HG02840 (cell line): ENCODE results near the gene ATP5PD.

Source experiments
- ATAC-seq: cut with Tn5 transposase; IDR thresholded peaks from one replicate; pipeline ENCODE4 v1.9.1; 2021; ENCODE audit warnings: mild to moderate bottlenecking, moderate library complexity, moderate number of reproducible peaks; ENCODE audit not compliant: unreplicated experiment, low FRiP score

ATP5PD gene

GRCh38 chr17:75046407-75047289 is at the start of gene ATP5PD, which contains the start of gene KCTD2:
ATP5PD (minus strand) TSS chr17:75046969; CDS start chr17:75042650, 4,319 bp downstream.
KCTD2 (plus strand) TSS chr17:75047225; CDS start chr17:75047251, 26 bp downstream.
- ATAC-seq: peak; percentile 94

- ATAC-seq: no peak
Measured at GRCh38 chr17:75096082-75096625, 49.4 kb upstream of the ATP5PD start.

GRCh38 chr17:75094871-75095399 is 48.2 kb upstream of the ATP5PD start:
- ATAC-seq: no peak

- ATAC-seq: no peak
Measured at GRCh38 chr17:75093548-75094158, 46.9 kb upstream of the ATP5PD start.

GRCh38 chr17:75091855-75092327 is 45.1 kb upstream of the ATP5PD start:
- no peak for ATAC-seq

- no peak for ATAC-seq
Measured at GRCh38 chr17:75090871-75091854, 44.4 kb upstream of the ATP5PD start.

GRCh38 chr17:75088465-75089417 is 42.0 kb upstream of the ATP5PD start:
- no peak for ATAC-seq

- ATAC-seq: peak; percentile 58
Measured at GRCh38 chr17:75087558-75088453, 41.0 kb upstream of the ATP5PD start, which contains the start of gene SLC16A5. SLC16A5 (plus strand) TSS chr17:75087954; CDS start chr17:75093637, 5,683 bp downstream.

- no peak for ATAC-seq
Measured at GRCh38 chr17:75087182-75087557, 40.4 kb upstream of the ATP5PD start.

- ATAC-seq: no peak
Measured at GRCh38 chr17:75086496-75087181, 39.9 kb upstream of the ATP5PD start.

- no peak for ATAC-seq
Measured at GRCh38 chr17:75084039-75084660, 37.4 kb upstream of the ATP5PD start.

- no peak for ATAC-seq
Measured at GRCh38 chr17:75082683-75083082, 35.9 kb upstream of the ATP5PD start.

GRCh38 chr17:75081611-75082540 is 35.1 kb upstream of the ATP5PD start:
- no peak for ATAC-seq

- ATAC-seq: no peak
Measured at GRCh38 chr17:75079023-75079373, 32.2 kb upstream of the ATP5PD start.

GRCh38 chr17:75078284-75079022 is 31.7 kb upstream of the ATP5PD start:
- ATAC-seq: peak; percentile 49
